Measurements from ENCODE around the gene ATOX1.
"Not testable (repeated sequence)": the region's sequence is repeated elsewhere in the genome, so short reads cannot be mapped to it uniquely, and the experiment has no call there.

The ATOX1 gene

GRCh38 chr5:151758430-151759241, at the start of gene ATOX1:
TSS of gene ATOX1 (minus strand) at chr5:151758631. CDS start at chr5:151758551, 80 bp downstream.
- DNase-seq (ENCODE audit: low spot score), result peak; percentile 90

DNA sequence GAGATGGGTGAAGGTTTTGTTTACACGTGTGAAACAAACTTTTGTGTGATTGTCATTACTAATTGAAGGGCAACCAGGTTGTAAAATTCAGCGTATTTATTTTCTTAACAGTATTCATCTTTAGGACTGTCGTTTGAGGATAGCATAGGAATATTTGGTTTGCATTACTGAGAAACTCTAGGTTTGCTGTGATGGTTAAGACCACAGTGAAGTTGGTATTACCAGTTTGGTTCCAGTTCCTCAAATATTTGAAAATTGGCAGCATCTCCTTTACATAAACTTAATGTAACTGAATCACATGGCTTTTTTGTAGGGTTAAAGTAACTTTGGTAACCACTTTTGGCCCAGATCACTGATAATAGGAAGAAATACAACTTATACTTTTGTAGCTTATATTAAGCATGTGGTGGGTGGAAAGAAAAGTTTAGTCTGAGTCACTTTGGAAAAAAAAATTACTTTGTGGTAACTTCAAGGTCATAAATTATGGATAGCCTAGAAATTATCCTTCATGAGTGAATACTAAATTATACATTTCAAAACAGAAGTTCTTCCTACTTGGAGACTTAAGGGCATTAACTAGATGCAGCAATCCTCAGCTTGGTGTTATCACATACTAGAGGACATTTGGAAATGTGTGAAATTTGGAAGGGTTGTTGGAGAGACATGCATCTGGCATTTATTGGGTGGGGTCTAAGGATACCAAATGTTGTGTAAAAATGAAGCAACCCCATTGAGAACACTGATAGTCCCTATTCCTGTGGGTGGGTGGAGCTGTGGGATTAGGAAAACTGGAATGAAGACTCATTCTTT, 47.2 kb upstream of the ATOX1 start:
- no peak for DNase-seq (ENCODE audit: low spot score)

DNA sequence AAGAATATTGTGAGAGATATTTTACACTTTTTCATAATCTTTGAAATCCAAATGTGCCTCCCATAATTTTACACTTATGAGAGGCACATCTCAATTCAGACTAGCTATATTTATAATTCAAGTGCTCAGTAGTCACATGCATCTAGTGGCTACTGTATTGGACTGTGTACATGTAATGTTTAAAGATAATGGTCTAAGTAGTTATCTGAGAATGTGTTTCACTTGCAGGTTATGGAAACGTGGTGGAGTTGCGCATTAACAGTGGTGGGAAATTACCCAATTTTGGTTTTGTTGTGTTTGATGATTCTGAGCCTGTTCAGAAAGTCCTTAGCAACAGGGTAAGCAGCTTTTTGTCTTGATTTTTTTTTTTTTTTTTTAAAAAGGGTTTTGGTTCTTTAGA, 42.1 kb upstream of the ATOX1 start:
- DNase-seq (ENCODE audit: low spot score), result no peak

DNA sequence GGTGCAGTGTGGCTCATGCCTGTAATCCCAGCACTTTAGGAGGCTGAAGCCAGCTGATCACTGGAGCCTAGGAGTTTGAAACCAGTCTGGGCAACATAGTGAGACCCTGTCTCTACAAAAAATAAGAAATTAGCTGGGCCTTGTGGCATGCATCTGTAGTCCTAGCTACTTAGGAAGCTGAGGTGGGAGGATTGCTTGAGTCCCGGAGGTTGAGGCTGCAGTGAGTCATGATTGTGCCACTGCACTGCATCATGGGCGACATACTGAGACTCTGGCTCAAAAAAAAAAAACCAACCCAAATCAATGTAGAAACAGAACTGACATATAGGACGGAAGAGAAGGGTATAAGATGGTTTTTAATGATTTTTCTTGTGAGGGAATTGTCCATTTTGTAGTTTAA, 41.0 kb upstream of the ATOX1 start:
- no peak for DNase-seq (ENCODE audit: low spot score)

GRCh38 chr5:151798674-151799073, 40.2 kb upstream of the ATOX1 start:
- DNase-seq (ENCODE audit: low spot score), result no peak

- no peak for DNase-seq (ENCODE audit: low spot score)
Observed at GRCh38 chr5:151795426-151795825, 37.0 kb upstream of the ATOX1 start.

DNA sequence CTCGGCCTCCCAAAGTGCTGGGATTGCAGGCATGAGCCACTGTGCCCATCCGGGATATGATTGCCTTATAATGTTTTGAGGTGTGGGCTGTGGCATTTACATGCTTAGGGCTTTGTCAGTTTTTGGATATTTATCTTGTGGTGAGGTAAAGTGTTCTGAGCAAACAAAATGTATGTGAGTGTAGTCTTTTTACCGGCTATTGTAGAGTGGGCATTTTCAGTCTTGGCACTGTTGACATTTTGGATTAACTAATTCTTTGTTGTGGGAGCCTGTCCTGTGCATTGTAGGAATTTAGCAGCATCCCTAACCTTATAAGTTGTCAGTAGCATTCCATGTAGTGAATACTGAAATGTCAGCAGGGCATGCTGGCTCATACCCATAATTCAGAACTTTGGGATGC, 34.9 kb upstream of the ATOX1 start:
- no peak for DNase-seq (ENCODE audit: low spot score)

DNA sequence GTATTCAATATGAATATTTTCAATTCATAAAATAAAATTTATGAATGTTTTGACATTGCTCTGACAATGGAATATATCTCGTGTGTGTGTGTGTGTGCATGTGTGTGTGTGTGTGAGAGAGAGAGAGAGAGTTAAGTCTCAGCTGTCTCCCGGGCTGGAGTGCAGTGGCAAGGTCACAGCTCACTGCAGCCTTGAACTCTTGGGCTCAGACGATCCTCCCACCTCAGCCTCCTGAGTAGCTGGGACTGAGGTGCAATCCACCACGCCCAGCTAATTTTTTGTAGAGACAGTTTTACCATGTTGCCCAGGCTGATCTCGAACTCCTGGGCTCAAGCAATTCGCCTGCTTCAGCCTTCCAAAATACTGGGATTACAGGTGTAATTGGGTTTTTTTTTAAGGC, 29.4 kb upstream of the ATOX1 start:
- DNase-seq (ENCODE audit: low spot score), result no peak

- DNase-seq (ENCODE audit: low spot score), result no peak
Observed at GRCh38 chr5:151786468-151786867, 28.0 kb upstream of the ATOX1 start.

GRCh38 chr5:151784141-151784540, 25.7 kb upstream of the ATOX1 start:
- DNase-seq (ENCODE audit: low spot score), result no peak

GRCh38 chr5:151783664-151784063, 25.2 kb upstream of the ATOX1 start:
- not testable (repeated sequence) for DNase-seq (ENCODE audit: low spot score)

DNA sequence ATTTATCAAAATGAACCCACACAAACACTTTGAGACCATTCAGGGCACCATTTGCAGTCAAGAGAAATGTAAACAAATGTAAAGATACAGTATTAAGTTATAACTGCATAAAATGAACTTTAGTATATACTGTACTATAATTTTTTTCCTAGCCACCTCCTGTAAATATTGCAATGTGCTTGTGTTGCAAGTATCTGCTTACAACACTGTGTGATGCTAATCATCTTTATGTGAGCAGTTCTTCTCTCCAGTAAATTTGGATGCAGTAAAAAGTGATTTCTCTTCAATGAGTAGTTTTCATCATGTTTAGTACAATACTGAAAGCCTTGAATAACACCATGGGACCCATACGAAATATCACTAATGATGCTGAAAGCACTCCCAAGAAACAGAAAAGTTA, 22.8 kb upstream of the ATOX1 start:
- DNase-seq (ENCODE audit: low spot score), result no peak

- no peak for DNase-seq (ENCODE audit: low spot score)
Observed at GRCh38 chr5:151780348-151780747, 21.9 kb upstream of the ATOX1 start.

DNA sequence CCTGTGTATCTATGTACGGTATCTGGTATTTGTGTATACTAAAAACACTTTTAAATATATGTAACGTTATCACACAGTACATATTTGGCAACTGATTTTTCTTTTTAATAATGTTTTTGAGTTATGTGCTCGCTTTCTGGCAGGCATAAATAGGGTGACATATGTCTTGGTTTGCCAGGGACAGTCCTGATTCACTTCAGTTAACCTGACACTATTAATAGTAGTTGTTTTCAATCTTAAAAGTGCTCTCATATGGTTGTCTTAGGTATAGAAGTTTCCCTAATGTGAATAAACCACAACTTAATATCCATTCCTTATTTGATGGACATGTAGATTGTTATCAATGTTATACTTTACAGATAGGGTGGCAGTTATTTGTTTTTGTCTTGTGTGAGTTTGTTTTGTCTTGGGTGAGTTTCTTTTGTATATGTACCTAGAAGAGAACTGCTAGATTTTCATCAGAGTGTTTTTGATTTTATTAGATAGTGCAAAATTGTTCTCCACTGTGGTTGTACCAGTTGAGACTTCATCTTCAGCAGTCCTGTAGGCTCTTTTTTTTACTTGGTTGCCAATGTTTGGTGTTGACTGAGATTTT, 21.2 kb upstream of the ATOX1 start:
- DNase-seq (ENCODE audit: low spot score), result no peak

DNA sequence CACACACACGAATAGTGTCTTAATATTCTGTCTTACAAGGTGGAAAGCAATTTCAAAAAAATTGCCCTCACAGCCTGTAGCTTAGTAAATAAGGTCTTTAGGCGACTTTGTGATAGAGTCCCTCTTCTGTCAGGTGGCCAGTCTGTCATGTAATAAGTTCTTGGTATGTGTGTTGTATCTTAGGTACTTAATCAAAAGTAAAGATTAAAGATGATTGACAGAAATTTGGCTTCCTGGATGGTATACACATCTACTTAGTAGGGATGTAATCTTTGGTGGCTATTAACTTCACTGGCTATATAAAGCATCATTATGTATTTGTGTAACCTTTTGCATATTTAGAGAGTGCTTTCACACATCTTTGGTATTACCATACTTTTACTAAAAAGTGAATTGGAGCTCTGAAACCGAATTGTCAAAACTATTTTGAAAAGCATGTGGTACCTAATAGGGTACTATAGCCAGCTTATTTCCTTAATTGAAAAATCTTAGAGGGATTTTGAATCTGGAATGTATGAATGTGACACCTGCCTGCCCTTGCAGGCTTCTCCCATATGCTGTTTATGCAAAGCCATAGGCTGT, 16.7 kb upstream of the ATOX1 start:
- no peak for DNase-seq (ENCODE audit: low spot score)

DNA sequence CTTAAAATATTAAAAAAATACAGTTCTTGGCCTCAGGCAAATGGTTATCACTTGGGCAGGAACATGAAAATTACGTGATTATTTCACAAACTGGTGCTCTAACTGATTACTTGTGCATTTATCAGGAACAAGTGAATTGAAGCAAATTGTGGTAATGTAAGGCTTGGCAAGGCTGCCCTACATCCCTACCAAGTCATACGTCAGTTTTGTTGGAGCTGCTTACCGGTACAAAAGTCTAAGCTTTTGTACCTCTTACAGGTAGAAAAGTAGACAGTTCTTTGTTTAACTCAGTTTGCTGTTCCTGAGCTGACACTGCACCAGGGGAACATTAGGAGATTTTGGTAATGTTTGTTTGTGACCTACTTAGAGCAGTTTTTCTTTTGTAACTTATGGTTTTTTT, 15.5 kb upstream of the ATOX1 start:
- no peak for DNase-seq (ENCODE audit: low spot score)

DNA sequence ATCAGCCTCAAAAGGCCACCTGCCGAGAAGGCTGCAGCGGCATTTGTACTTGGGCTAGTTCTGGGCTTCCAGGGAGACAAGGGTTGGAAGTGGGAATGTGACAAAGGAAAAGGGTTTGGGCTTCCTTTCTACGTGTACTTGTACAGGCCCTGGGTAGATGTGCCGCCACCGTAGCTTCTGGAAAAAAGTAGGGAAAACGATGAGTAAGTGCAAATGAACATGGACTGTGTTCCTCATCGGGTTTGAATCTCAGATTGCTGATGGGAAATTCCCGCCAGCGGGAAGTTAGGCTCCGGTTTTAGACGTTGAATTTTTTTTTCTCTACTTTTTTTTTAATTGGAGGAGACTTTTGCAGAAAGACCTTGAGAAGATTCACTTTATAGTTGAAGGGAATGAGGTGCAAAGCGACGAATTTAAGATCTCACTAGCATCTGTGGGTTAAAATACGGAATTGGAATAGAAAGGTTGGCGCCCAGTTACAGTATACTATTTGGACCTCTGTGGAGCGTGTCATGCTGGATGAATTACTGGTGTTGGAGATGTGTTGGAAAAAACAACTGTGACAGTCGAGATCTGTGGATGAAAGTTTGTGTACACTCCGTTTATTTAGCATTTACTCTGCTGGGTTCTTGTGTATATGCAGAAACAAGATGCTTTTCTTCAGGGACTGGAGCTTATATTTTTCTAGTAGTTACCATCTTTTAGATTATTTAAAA, 14.6 kb upstream of the ATOX1 start:
- DNase-seq (ENCODE audit: low spot score), result no peak

DNA sequence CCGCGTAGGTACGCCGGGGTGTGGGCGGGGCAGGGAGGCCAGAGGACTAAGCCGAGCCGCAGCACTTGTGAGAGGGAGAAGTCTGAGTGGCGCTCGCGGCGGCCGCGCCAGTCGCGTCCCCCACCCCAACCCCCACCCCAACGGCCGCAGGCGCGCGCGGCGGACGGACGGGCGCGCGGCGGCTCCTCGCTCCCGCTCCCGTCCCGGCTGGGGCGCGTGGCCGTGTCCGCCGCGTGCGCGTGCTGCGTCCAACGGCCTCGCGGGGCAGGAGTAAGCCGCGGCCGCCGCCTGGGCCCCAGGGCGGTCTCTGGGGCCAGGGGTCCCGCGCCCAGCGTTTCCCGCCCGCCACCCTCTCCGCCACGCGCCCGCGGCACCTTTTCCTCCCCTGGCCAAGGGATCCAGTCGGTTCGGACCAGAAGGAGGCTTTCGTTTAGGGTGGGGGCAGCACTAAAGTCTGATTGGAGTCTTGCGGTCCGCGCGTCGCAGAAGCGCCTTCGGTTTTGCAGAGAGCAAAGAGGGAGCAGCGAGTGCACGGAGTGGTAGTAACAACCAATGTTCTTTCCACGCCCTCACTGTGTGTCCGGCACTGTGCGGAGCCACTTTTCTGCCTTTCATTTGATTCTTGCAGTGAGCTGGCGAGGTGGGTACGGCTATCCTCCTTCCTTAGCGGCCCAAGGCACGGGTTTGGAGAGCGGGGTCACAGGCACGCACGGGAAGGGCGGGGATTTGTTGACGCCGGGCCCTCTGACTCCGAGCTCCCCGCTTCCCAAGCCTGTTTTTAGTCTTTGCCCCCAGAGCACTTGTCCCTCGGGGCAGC, 13.8 kb upstream of the ATOX1 start:
- DNase-seq (ENCODE audit: low spot score), result peak; percentile 22

DNA sequence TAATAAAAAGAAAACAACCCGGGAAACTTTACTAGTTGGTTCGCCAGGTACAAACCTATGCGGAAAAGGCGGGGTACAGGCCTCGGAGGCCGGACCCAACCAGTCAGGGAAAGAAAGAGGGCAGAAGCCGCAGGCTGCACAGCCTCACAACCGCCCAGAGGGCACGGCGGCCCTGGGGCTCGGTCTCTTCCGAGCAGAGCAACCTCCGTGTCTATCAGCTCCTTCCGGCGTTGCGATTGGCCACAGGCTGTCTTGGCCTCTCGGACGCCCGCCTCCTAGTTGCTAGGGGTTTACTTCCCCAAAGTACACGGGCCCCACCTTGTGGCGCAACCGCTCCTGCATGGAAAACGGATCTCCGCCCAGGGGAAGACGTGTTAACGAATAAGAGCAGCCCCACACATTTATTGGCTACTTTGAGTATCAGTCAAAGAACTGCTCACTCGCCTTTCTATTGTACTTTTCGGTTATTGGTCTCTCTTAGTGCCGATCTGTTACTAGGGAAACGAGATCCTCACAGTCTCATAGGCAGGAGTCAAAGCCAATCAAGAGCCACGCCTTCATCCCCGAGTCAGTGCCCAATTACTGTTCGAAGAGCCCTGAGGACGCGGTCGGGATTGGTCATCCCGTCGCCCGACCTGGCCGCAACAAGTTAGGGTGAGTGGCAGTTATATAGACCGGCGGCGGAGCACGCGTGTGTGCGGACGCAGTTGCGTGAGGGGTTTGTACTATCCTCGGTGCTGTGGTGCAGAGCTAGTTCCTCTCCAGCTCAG, 13.0 kb upstream of the ATOX1 start, which contains the start of gene G3BP1:
Gene G3BP1, plus strand, starts transcription at position 696 of the 770 bp plus-strand sequence. CDS start 14,667 bp downstream, outside the sequence.
- peak; percentile 100 for DNase-seq (ENCODE audit: low spot score)

Data from CD4-positive, alpha-beta T cell treated with Interleukin-6 at 100 ng/mL for 8 hours (primary cell).